ENCODE results near the gene HSDL2. TPM values are rescaled to one million over a fixed set of nuclear protein-coding genes. Genes with fewer than 3 reads are reported as not detected.

HSDL2 gene
- total and polyA plus RNA-seq, 2 experiments from 2014 or later = 35.8 to 39.2 TPM

DNA sequence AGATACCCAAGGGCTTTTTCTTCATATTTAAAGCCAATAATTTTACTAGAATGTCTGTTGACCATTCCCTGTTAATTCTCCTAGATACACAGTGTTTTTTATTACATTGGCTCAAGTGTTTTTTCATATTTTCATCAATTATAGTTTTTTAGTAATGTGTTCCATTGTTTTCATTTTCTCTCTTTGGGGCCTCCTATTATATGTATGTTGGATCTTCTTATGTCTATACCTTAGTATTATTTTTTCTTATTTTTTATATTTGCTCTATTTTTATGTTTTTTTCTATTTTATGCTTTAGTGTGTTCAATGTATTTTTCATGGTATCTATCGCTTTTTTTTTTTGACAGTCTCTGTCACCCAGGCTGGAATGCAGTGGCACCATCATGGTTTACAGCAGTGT lies 114.2 kb downstream of the HSDL2 start:
- H3K4me2 ChIP-seq (ENCODE audit: unreplicated experiment) = no peak overlapping the region
- in situ Hi-C loops (cut with MboI) = no loop called here
- H3K9ac ChIP-seq = no peak overlapping the region
- peaks cover 25% of the 10 kb centered on the region for H3K36me3 ChIP-seq (ENCODE audit: low read depth)
- H3K9me2 ChIP-seq (ENCODE audit: insufficient read depth) = no peaks in the 10 kb centered on the region
- peaks cover 47% of the 10 kb centered on the region for H3K4me1 ChIP-seq (ENCODE audit: insufficient read depth)
- WGBS, 2 experiments (ENCODE audit: low coverage in 1 of 2, low lambda C conversion rate in 2 of 2, missing lambda C conversion rate in 2 of 2) = 93 to 96% methylated on average over 1 of the region's 1 CpG
- DNase-seq = peak; percentile 11
- no peak for TF ChIP-seq EZH2 (IDR thresholded peaks at IDR 0.05; ENCODE audit: insufficient read depth, poor library complexity, severe bottlenecking)
- TF ChIP-seq EZH2phosphoT487 (IDR thresholded peaks at IDR 0.05; ENCODE audit: insufficient read depth, low read depth) = no peak
- H3K27me3 ChIP-seq (replicated peaks; ENCODE audit: insufficient read depth) = no peaks in the 10 kb centered on the region
- H3K79me2 ChIP-seq (ENCODE audit: insufficient read depth) = peaks cover 98% of the 10 kb centered on the region
- H3K4me3 ChIP-seq = no peak overlapping the region
- no peaks in the 10 kb centered on the region for H4K20me1 ChIP-seq (ENCODE audit: insufficient read depth)
- H3F3A ChIP-seq (ENCODE audit: insufficient read depth) = peaks cover 38% of the 10 kb centered on the region
- no peaks in the 10 kb centered on the region for H3K9me3 ChIP-seq (ENCODE audit: low read depth)
- no peak overlapping the region for H2AFZ ChIP-seq
- H3K27ac ChIP-seq = peak overlapping the region; percentile 10

DNA sequence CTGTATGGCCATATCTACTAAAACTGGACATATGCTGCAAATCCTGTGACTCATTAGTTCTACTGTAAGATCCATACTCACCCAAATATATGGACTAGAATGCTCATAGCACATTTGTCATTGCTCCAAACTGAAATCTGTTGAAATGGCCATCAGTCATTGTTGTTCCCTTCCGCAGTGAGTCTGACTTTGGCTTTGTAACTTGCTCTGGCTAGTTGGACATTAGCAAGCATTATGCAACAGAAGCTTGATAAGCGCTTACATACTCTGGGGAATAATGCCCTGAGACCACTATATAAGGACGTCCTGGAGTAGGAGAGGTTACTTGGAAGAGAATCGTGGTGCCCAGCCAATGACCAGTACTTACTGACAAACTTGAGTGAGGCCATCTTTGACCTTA lies 115.7 kb downstream of the HSDL2 start:
- in situ Hi-C loops (cut with MboI) = no loop called here
- H3K9me2 ChIP-seq (ENCODE audit: insufficient read depth) = no peaks in the 10 kb centered on the region
- 96% methylated on average over 4 of the region's 4 CpGs for WGBS, 2 experiments (ENCODE audit: low coverage in 1 of 2, low lambda C conversion rate in 2 of 2, missing lambda C conversion rate in 2 of 2)
- no peaks in the 10 kb centered on the region for H3K9me3 ChIP-seq (ENCODE audit: low read depth)
- H3K4me1 ChIP-seq (ENCODE audit: insufficient read depth) = peaks cover 32% of the 10 kb centered on the region
- DNase-seq = no peak
- no peak overlapping the region for H3K4me3 ChIP-seq
- no peaks in the 10 kb centered on the region for H3K27me3 ChIP-seq (replicated peaks; ENCODE audit: insufficient read depth)
- peaks cover 25% of the 10 kb centered on the region for H3K36me3 ChIP-seq (ENCODE audit: low read depth)
- H3K79me2 ChIP-seq (ENCODE audit: insufficient read depth) = peaks cover 98% of the 10 kb centered on the region
- no peak overlapping the region for H3K4me2 ChIP-seq (ENCODE audit: unreplicated experiment)
- TF ChIP-seq EZH2 (IDR thresholded peaks at IDR 0.05; ENCODE audit: insufficient read depth, poor library complexity, severe bottlenecking) = no peak
- no peak for TF ChIP-seq EZH2phosphoT487 (IDR thresholded peaks at IDR 0.05; ENCODE audit: insufficient read depth, low read depth)
- no peak overlapping the region for H3K27ac ChIP-seq
- H3K9ac ChIP-seq = no peak overlapping the region
- H2AFZ ChIP-seq = no peak overlapping the region
- H3F3A ChIP-seq (ENCODE audit: insufficient read depth) = peaks cover 33% of the 10 kb centered on the region
- H4K20me1 ChIP-seq (ENCODE audit: insufficient read depth) = no peaks in the 10 kb centered on the region

DNA sequence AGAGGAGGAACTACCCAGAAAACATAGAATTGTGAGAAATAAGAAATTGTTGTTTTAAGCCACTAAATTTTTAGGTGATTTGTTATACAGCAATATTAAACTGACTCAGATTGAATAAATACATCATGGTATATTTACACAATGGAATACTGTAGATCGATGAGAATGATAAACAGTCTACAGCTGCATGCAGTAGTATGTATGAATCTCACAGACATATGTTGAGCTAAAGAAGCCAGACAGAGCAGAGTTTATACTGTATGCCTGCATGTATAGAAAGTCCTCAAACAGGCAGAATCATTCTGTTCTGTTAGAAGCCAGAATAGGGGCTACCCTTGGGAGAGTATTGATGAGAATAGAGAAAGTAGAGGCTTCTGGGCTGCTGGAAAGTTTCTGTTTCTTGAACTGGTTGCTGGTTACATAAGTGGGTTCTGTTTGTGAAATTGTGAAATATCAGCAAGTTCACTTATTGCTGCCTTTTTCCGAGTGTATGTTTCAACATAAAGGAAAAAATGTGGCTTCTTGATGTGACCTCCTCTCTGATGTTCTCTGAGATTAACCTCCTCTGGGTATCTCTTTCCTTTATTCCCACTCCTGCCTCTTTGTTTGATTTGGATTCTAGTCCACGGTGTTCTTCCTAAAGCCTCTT lies 116.3 kb downstream of the HSDL2 start:
- peaks cover 98% of the 10 kb centered on the region for H3K79me2 ChIP-seq (ENCODE audit: insufficient read depth)
- WGBS, 2 experiments (ENCODE audit: low coverage in 1 of 2, low lambda C conversion rate in 2 of 2, missing lambda C conversion rate in 2 of 2) = 76 to 85% methylated on average over 3 of the region's 3 CpGs

DNA sequence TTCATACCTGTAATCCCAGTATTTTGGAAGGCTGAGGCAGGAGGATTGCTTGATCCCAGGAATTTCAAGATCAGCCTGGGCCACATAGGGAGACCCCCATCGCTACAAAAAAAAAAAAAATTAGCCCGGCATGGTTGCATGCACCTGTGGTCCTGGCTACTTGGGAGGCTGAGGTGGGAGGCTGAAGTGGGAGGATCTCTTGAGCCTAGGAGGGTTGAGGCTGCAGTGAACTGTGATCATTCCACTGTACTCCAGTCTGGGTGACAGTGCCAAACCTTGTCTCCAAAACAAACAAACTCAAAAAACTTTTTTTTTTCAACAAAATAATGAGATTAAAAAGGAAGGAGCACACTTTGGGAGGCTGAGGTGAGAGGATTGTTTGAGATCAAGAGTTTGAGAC lies 120.9 kb downstream of the HSDL2 start:
- Histone ChIP-seq H3K9me3 (ENCODE audit: low read depth) (no peaks in the 10 kb centered on the region), H3K9me2 (ENCODE audit: insufficient read depth) (no peaks in the 10 kb centered on the region), H3K4me3 (no peak overlapping the region), H3K27me3 (replicated peaks; ENCODE audit: insufficient read depth) (no peaks in the 10 kb centered on the region), H2AFZ (no peak overlapping the region), H4K20me1 (ENCODE audit: insufficient read depth) (no peaks in the 10 kb centered on the region), H3K79me2 (ENCODE audit: insufficient read depth) (peaks cover 100% of the 10 kb centered on the region), H3K27ac (no peak overlapping the region), H3K4me1 (ENCODE audit: insufficient read depth) (peaks cover 18% of the 10 kb centered on the region; the same call in 1 of the 2 replicates), H3F3A (ENCODE audit: insufficient read depth) (peaks cover 4% of the 10 kb centered on the region; the same call in 1 of the 2 replicates), H3K36me3 (ENCODE audit: low read depth) (peaks cover under 1% of the 10 kb centered on the region; the same call in 1 of the 2 replicates), H3K4me2 (ENCODE audit: unreplicated experiment) (no peak overlapping the region), H3K9ac (no peak overlapping the region)
- 81 to 85% methylated on average over 2 of the region's 2 CpGs for WGBS, 2 experiments (ENCODE audit: low coverage in 1 of 2, low lambda C conversion rate in 2 of 2, missing lambda C conversion rate in 2 of 2)
- in situ Hi-C loops (cut with MboI) = no loop called here
- TF ChIP-seq EZH2phosphoT487 (IDR thresholded peaks at IDR 0.05; ENCODE audit: insufficient read depth, low read depth) = no peak
- no peak for DNase-seq

More for the DNA sequence above, 116.3 kb downstream of the HSDL2 start:
- Histone ChIP-seq H3K4me1 (ENCODE audit: insufficient read depth) (peaks cover 28% of the 10 kb centered on the region), H3K9me2 (ENCODE audit: insufficient read depth) (no peaks in the 10 kb centered on the region), H3K9me3 (ENCODE audit: low read depth) (no peaks in the 10 kb centered on the region), H3K27me3 (replicated peaks; ENCODE audit: insufficient read depth) (no peaks in the 10 kb centered on the region), H3K4me3 (no peak overlapping the region), H3K4me2 (ENCODE audit: unreplicated experiment) (no peak overlapping the region), H2AFZ (no peak overlapping the region), H3K9ac (no peak overlapping the region), H3K27ac (no peak overlapping the region), H3K36me3 (ENCODE audit: low read depth) (peaks cover 25% of the 10 kb centered on the region), H4K20me1 (ENCODE audit: insufficient read depth) (no peaks in the 10 kb centered on the region), H3F3A (ENCODE audit: insufficient read depth) (peaks cover 27% of the 10 kb centered on the region)
- in situ Hi-C loops (cut with MboI) = no loop called here
- no peak for TF ChIP-seq EZH2phosphoT487 (IDR thresholded peaks at IDR 0.05; ENCODE audit: insufficient read depth, low read depth)
- TF ChIP-seq EZH2 (IDR thresholded peaks at IDR 0.05; ENCODE audit: insufficient read depth, poor library complexity, severe bottlenecking) = no peak
- no peak for DNase-seq

Measured in GM23248 (cell line).